Activated CD8-positive, alpha-beta T cell treated with anti-CD3 and anti-CD28 coated beads for 36 hours (primary cell): Measurements from ENCODE around the gene TRIM9. TPM values are rescaled to one million over a fixed set of nuclear protein-coding genes. Genes with fewer than 3 reads are reported as not detected.

Experiments used
- ATAC-seq: fragments of 200-7000 bp; cut with Tn5 transposase; one replicate; pipeline ENCODE4 v1.10.0; 2021; ENCODE audit warnings: mild to moderate bottlenecking, moderate library complexity
- CTCF ChIA-PET: fragments of 350-600 bp; sonication (Branson Sonifier 250); formaldehyde crosslinking; loops from one replicate; lab custom pipeline; 2021; ENCODE audit warnings: antibody characterized with exemption; lab: Charles Lee
- POLR2A ChIA-PET: fragments of 350-600 bp; sonication (Branson Sonifier 250); formaldehyde crosslinking; loops from one replicate; lab custom pipeline; 2021; ENCODE audit warnings: antibody characterized with exemption; lab: Charles Lee
- DNase-seq: peaks from one replicate; pipeline ENCODE4 v3.0.0-alpha.2; 2020
- H3K27ac Mint-ChIP-seq: one replicate; pipeline ENCODE4 v1.8.0; 2021; ENCODE audit warnings: mild to moderate bottlenecking, mixed read lengths
- H3K27me3 Mint-ChIP-seq: one replicate; pipeline ENCODE4 v1.8.0; 2021; ENCODE audit warnings: mixed read lengths
- H3K36me3 Mint-ChIP-seq: one replicate; pipeline ENCODE4 v1.8.0; 2021; ENCODE audit warnings: low read depth, mixed read lengths
- H3K4me1 Mint-ChIP-seq: one replicate; pipeline ENCODE4 v1.8.0; 2021; ENCODE audit warnings: low read depth, mixed read lengths
- H3K4me3 Mint-ChIP-seq: one replicate; pipeline ENCODE4 v1.8.0; 2021; ENCODE audit warnings: mild to moderate bottlenecking, moderate library complexity, mixed read lengths
- H3K9me3 Mint-ChIP-seq: one replicate; pipeline ENCODE4 v1.8.0; 2021; ENCODE audit warnings: mixed read lengths
- CTCF ChIP-seq: fragments of 200-600 bp; IDR thresholded peaks from one replicate; pipeline ENCODE4 v1.8.0; 2022; ENCODE audit warnings: antibody characterized with exemption, mild to moderate bottlenecking
- intact Hi-C: fragments of 100-400 bp; cut with micrococcal nuclease; formaldehyde crosslinking; loops from one replicate; pipeline ENCODE4 v1.10.0; 2022
- total RNA-seq, 2 experiments: library from RNA; stranded (reverse); gene quantifications; one replicate each; pipeline ENCODE4 v1.2.3, GENCODE V29; 2021

TRIM9 gene
- total RNA-seq, 2 experiments from 2014 or later, result 6.5 to 7.2 TPM

DNA sequence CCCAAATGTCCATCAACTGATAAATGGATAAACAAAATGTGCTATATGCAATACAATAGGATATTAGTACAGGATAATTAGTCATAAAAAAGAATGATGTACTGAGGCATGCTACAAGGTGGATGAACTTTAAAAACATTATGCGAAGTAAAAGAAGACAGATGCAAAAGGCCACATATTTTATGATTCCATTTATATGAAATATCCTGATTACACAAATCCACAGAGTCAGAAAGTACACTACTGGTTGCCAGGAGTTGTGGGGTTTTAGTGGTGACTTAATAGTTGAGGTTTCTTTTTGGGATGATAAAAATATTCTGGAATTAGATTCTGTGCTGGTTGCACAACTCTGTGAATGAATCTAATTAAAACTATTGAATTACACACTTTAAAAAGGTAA, 12.6 kb downstream of the TRIM9 start:
- intact Hi-C loops, result no loop called here
- POLR2A ChIA-PET, result no interaction called here
- ATAC-seq (no peak), DNase-seq (no peak)
- Mint-ChIP-seq H3K9me3 (no peaks in the 10 kb centered on the region), H3K36me3 (no peaks in the 10 kb centered on the region), H3K27ac (no peak overlapping the region), H3K4me1 (no peaks in the 10 kb centered on the region), H3K27me3 (no peaks in the 10 kb centered on the region), H3K4me3 (no peak overlapping the region)
- no peak for TF ChIP-seq CTCF
- CTCF ChIA-PET, result interaction anchor here (0.8 kb wide), 1 partner anchor 40 kb away, joined by 3 read pairs; no protein-coding TSS in a partner anchor

DNA sequence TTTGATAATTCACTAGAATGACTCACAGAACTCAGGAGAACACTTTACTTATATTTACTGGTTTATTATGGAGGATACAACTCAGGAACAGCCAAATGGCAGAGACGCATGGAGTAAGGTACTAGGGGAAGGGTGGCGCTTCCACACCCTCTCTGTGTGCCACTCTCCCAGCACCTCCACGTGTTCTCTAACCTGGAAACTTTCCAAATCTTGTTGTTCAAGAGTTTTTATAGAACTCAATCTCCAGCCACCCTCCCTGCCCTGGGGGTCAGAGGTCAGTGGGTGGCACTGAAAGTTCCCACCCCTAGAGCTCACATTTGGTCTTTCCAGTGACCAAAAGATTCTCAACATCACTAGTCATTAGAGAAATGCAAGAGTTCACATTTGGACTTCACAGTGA, 13.2 kb downstream of the TRIM9 start:
- no peaks in the 10 kb centered on the region for H3K9me3 Mint-ChIP-seq
- no peaks in the 10 kb centered on the region for H3K27me3 Mint-ChIP-seq
- no peak overlapping the region for H3K4me3 Mint-ChIP-seq
- intact Hi-C loops, result no loop called here
- no peaks in the 10 kb centered on the region for H3K4me1 Mint-ChIP-seq
- DNase-seq (no peak), ATAC-seq (no peak)
- H3K27ac Mint-ChIP-seq, result no peak overlapping the region
- CTCF ChIA-PET, result interaction anchor here (0.8 kb wide), 1 partner anchor 40 kb away, joined by 3 read pairs; no protein-coding TSS in a partner anchor
- TF ChIP-seq CTCF, result no peak
- POLR2A ChIA-PET, result no interaction called here
- no peaks in the 10 kb centered on the region for H3K36me3 Mint-ChIP-seq

DNA sequence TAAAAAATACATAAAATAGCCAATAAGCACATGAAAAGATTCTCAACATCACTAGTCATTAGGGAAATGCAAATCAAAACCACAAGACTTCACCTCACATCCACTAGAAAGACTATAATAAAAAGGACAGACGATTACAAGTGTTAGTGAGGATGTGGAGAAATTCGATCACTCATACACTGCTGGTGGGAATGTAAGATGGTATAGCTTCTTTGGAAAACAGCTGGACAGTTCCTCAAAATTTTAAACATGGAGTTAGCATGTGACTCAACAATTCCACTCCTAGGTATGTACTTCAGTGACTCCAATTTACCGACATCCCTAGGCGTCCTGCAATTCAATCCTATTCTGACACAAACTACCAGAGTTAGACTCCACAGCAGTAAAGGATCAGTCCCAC, 13.7 kb downstream of the TRIM9 start:
- DNase-seq, result no peak
- intact Hi-C loops, result no loop called here
- Mint-ChIP-seq H3K9me3 (no peaks in the 10 kb centered on the region), H3K4me1 (no peaks in the 10 kb centered on the region), H3K36me3 (no peaks in the 10 kb centered on the region), H3K27me3 (no peaks in the 10 kb centered on the region), H3K4me3 (no peak overlapping the region), H3K27ac (no peak overlapping the region)
- no peak for ATAC-seq
- CTCF ChIA-PET, result no interaction called here
- POLR2A ChIA-PET, result no interaction called here
- TF ChIP-seq CTCF, result no peak

GRCh38 chr14:51080645-51081044, 14.3 kb downstream of the TRIM9 start:
- ChIA-PET POLR2A (no interaction called here), CTCF (no interaction called here)
- Mint-ChIP-seq H3K9me3 (no peaks in the 10 kb centered on the region), H3K27me3 (no peaks in the 10 kb centered on the region), H3K27ac (no peak overlapping the region), H3K4me3 (no peak overlapping the region), H3K36me3 (no peaks in the 10 kb centered on the region), H3K4me1 (no peaks in the 10 kb centered on the region)
- intact Hi-C loops, result no loop called here
- DNase-seq, result no peak
- ATAC-seq, result no peak
- no peak for TF ChIP-seq CTCF

DNA sequence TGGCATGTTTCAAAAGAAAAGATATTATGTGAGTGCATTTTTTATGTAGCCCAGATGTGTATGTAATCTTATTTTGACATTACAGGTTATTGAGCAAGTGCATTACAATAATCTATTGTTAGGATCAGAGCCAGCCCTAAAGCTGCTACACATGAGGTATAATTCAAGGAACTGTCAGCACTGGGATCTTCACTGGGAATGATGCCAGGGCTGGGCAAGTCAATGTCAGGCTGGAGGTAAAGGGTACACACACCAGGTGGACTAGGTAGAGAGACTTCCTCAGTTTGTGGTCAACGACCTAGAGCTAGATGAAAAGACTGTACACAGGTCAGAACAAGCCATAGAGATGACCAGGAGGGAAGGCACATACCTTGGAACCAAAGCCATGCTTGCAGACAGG, 15.4 kb downstream of the TRIM9 start:
- CTCF ChIA-PET, result no interaction called here

More for the DNA sequence above, 15.4 kb downstream of the TRIM9 start:
- H3K27ac Mint-ChIP-seq, result no peak overlapping the region
- no peaks in the 10 kb centered on the region for H3K27me3 Mint-ChIP-seq
- H3K4me3 Mint-ChIP-seq, result no peak overlapping the region
- ATAC-seq (no peak), DNase-seq (no peak)
- no peaks in the 10 kb centered on the region for H3K36me3 Mint-ChIP-seq
- TF ChIP-seq CTCF, result no peak
- H3K4me1 Mint-ChIP-seq, result no peaks in the 10 kb centered on the region
- intact Hi-C loops, result no loop called here
- no peaks in the 10 kb centered on the region for H3K9me3 Mint-ChIP-seq
- POLR2A ChIA-PET, result no interaction called here
